Stimulated activated CD8-positive, alpha-beta memory T cell treated with anti-CD3 and anti-CD28 coated beads, Interleukin-7, amount 100 ng/mL, for 48 hours (primary cell): Measurements from ENCODE around the gene PCDHGA11.
"Not testable (repeated sequence)": the region's sequence is repeated elsewhere in the genome, so short reads cannot be mapped to it uniquely, and the experiment has no call there.

ENCODE experiments used
- DNase-seq, 2 donors: peaks; one replicate each; pipeline ENCODE4 v3.0.0-alpha.2; 2020; ENCODE audit warnings: low read depth in 1 of 2; ENCODE audit errors: extremely low read depth in 1 of 2

PCDHGA11 gene

DNA sequence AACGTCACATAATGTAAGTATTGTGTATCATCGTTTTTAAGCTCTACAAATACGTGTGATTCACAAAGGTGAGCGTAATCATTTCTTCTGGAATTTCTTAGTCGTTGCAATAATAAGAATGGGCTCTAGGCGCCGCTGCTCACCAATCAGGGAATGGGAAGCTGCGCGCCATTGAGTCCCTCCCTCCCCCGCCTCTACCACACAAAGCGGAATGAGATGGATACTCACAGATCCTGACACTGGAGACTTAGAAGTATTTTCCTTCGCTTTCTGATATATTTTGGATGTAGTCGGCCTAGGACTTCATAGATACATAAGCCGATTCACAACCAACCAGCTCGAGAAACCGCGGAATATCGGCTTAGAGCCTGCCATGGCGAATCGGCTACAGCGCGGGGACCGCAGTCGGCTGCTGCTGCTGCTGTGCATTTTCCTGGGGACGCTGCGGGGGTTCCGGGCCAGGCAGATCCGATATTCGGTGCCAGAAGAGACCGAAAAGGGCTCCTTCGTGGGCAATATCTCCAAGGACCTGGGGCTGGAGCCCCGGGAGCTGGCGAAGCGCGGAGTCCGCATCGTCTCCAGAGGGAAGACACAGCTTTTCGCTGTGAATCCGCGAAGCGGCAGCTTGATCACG, at the start of gene PCDHGA11:
Gene PCDHGA11 (plus strand): TSS at position 197 of the 634 bp plus-strand sequence. CDS start 177 bp downstream, at position 374.
- peak in 1 of 2 donors; percentile 20 for DNase-seq

DNA sequence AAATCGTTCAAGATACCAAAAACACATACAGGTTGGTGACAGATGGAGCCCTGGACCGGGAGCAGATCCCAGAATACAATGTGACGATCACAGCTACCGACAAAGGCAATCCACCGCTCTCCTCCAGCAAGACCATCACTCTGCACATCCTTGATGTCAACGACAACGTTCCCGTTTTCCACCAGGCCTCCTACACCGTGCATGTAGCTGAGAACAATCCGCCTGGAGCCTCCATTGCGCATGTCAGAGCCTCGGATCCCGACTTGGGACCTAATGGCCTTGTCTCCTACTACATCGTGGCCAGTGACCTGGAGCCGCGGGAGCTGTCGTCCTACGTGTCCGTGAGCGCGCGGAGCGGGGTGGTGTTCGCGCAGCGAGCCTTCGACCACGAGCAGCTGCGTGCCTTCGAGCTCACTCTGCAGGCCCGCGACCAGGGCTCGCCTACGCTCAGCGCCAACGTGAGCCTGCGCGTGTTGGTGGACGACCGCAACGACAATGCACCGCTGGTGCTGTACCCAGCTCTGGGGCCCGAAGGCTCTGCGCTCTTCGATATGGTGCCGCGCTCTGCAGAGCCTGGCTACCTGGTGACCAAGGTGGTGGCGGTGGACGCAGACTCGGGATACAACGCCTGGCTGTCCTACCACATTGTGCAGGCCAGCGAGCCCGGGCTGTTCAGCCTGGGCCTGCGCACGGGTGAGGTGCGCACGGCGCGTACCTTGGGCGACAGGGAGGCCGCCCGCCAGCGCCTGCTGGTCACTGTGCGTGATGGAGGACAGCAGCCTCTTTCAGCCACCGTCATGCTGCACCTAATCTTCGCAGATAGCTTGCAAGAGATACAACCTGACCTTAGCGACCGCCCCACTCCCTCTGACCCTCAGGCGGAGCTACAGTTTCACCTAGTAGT, 49.0 kb upstream of the PCDHGA11 start:
- no peak for DNase-seq

- DNase-seq = no peak
These were observed 47.1 kb upstream of the PCDHGA11 start, which contains the start of gene PCDHGA6 for GRCh38 chr5:141373673-141374317. TSS of gene PCDHGA6 (plus strand) at chr5:141373891. CDS start at chr5:141374084, 193 bp downstream.

DNA sequence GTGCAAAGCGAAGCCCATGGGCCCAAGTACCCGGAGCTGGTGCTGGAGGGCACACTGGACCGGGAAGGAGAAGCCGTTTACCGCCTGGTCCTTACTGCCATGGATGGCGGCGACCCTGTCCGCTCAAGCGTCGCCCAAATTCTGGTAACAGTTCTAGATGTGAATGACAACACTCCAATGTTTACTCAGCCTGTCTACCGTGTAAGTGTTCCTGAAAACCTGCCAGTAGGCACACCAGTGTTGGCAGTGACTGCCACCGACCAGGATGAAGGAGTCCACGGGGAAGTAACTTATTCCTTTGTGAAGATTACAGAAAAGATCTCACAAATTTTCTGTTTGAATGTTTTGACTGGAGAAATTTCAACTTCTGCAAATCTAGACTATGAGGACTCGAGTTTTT, 46.2 kb upstream of the PCDHGA11 start:
- DNase-seq = no peak

DNA sequence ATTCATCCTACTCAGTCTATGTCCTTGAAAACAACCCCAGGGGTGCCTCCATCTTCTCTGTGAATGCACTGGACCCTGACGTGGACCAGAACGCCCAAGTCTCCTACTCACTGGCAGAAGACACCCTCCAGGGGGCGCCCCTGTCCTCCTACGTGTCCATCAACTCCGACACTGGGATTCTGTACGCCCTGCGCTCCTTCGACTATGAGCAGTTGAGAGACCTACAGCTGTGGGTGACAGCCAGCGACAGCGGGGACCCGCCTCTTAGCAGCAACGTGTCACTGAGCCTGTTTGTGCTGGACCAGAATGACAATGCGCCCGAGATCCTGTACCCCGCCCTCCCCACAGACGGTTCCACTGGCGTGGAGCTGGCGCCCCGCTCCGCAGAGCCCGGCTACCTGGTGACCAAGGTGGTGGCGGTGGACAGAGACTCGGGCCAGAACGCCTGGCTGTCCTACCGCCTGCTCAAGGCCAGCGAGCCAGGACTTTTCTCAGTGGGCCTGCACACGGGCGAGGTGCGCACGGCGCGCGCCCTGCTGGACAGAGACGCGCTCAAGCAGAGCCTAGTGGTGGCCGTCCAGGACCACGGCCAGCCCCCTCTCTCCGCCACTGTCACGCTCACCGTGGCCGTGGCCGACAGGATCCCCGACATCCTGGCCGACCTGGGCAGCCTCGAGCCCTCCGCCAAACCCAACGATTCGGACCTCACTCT, 45.3 kb upstream of the PCDHGA11 start:
- DNase-seq = not testable (repeated sequence)

- DNase-seq = no peak
These were observed 38.2 kb upstream of the PCDHGA11 start, which contains the start of gene PCDHGA7 for GRCh38 chr5:141382469-141383294. TSS of gene PCDHGA7 (plus strand) at chr5:141382742. CDS start at chr5:141382900, 158 bp downstream.

GRCh38 chr5:141383345-141383744, 37.5 kb upstream of the PCDHGA11 start:
- DNase-seq = no peak

- no peak for DNase-seq
These were observed 36.2 kb upstream of the PCDHGA11 start for GRCh38 chr5:141384471-141385267.

DNA sequence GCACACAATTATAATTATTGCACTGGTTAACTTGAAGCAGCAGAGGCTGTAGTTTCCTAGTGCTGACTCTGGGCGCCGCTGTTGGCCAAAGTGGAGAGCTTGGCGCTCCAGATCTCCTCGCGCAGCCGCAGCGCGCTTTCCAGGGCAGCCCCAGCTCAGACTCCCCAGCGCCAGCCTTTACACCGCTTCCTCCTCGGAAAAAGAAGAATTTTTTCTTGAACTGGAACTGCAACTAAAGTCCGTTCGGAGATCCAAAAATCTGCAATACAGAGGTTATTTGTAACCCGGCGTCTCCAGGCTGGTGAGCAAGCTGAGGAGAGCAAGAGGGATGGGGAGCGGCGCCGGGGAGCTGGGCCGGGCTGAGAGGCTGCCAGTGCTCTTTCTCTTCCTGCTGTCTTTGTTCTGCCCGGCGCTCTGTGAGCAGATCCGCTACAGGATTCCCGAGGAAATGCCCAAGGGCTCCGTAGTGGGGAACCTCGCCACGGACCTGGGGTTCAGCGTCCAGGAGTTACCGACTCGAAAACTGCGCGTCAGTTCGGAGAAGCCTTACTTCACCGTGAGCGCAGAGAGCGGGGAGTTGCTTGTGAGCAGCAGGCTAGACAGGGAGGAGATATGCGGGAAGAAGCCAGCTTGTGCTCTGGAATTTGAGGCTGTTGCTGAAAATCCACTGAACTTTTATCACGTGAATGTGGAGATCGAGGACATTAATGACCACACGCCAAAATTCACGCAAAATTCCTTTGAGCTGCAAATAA, 33.1 kb upstream of the PCDHGA11 start, which contains the start of gene PCDHGB4:
Gene PCDHGB4 (plus strand): TSS at position 142 of the 755 bp plus-strand sequence. CDS start 187 bp downstream, at position 329.
- not testable (repeated sequence) for DNase-seq

DNA sequence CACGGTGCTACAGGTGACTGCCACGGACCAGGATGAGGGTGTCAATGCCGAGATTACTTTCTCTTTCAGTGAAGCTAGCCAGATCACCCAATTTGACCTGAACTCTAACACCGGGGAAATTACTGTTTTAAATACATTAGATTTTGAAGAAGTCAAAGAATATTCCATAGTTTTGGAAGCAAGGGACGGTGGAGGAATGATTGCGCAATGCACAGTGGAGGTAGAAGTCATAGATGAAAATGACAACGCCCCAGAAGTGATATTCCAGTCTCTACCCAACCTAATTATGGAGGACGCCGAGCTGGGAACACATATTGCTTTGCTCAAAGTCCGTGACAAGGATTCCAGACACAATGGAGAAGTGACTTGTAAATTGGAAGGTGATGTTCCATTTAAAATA, 32.2 kb upstream of the PCDHGA11 start:
- no peak for DNase-seq

DNA sequence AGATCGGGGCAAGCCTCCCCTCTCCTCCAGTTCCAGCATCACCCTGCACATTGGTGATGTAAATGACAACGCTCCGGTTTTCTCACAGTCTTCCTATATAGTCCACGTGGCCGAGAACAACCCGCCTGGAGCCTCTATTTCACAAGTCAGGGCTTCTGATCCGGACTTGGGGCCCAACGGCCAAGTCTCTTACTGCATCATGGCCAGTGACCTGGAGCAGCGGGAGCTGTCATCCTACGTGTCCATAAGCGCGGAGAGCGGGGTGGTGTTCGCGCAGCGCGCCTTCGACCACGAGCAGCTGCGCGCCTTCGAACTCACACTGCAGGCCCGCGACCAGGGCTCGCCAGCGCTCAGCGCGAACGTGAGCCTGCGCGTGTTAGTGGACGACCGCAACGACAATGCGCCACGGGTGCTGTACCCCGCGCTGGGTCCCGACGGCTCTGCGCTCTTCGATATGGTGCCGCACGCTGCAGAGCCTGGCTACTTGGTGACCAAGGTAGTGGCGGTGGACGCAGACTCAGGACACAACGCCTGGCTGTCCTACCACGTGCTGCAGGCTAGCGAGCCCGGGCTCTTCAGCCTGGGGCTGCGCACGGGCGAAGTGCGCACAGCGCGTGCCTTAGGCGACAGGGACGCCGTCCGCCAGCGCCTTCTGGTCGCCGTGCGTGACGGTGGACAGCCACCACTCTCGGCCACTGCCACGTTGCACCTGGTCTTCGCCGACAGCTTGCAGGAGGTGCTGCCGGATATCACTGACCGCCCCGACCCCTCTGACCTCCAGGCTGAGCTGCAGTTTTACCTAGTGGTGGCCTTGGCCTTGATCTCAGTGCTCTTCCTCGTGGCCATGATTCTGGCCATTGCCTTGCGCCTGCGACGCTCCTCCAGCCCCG, 31.5 kb upstream of the PCDHGA11 start:
- DNase-seq = no peak

DNA sequence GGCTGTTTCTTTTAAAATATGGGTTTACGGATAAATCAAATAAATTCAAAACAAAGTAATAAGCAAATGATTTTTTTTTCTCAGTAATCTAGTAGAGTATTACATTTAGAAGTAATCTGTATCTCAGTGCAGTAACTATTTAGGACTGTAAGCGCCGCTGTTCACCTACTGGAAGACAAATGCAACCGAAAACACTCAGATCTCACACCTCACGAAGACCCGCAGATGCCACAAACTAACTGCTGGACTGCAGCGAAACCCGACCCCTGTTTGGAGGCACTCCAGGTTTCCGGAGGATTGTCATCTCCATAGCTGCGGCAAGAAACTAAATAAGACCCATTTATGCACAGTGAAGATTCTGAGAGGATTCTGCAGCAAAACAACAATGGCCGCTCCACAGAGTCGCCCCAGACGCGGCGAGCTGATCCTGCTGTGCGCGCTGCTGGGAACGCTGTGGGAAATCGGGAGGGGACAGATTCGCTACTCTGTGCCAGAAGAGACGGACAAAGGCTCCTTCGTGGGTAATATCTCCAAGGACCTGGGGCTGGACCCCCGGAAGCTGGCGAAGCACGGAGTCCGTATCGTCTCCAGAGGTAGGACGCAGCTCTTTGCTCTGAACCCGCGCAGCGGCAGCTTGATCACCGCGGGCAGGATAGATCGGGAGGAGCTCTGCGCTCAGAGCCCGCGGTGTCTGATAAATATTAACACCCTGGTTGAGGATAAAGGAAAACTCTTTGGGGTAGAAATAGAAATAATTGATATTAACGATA, 28.2 kb upstream of the PCDHGA11 start, which contains the start of gene PCDHGA8:
Gene PCDHGA8 (plus strand): TSS at position 205 of the 770 bp plus-strand sequence. CDS start 181 bp downstream, at position 386.
- no peak for DNase-seq

DNA sequence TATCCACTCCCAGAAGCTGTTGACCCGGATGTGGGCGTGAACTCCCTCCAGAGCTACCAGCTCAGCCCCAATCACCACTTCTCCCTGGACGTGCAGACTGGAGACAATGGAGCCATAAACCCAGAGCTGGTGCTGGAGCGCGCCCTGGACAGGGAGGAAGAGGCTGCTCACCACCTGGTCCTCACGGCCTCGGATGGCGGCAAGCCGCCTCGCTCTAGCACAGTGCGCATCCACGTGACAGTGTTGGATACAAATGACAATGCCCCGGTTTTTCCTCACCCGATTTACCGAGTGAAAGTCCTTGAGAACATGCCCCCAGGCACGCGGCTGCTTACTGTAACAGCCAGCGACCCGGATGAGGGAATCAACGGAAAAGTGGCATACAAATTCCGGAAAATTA, 27.6 kb upstream of the PCDHGA11 start:
- no peak for DNase-seq

GRCh38 chr5:141394401-141395187, 26.3 kb upstream of the PCDHGA11 start:
- DNase-seq = not testable (repeated sequence)

DNA sequence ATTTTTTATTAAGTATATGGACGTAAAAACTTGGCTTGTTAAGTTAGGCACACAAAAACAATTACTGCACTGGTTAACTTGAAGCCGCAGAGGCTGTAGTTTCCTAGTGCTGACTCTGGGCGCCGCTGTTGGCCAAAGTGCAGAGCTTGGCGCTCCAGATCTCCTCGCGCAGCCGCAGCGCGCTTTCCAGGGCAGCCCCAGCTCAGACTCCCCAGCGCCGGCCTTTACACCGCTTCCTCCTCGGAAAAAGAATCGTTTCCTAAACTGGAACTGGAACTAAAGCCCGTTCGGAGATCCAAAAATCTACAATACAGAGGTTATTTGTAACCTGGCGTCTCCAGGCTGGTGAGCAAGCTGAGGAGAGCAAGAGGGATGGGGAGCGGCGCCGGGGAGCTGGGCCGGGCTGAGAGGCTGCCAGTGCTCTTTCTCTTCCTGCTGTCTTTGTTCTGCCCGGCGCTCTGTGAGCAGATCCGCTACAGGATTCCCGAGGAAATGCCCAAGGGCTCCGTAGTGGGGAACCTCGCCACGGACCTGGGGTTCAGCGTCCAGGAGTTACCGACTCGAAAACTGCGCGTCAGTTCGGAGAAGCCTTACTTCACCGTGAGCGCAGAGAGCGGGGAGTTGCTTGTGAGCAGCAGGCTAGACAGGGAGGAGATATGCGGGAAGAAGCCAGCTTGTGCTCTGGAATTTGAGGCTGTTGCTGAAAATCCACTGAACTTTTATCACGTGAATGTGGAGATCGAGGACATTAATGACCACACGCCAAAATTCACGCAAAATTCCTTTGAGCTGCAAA, 22.9 kb upstream of the PCDHGA11 start, which contains the start of gene PCDHGB5:
Gene PCDHGB5 (plus strand): TSS at position 192 of the 796 bp plus-strand sequence. CDS start 181 bp downstream, at position 373.
- DNase-seq = not testable (repeated sequence)
